Testis (tissue), 2 donors: ENCODE measurements around the gene RBM6.

ENCODE experiments used
- POLR2A ChIP-seq: fragments of 450-650 bp; IDR thresholded peaks from one replicate; pipeline ENCODE4 v1.6.1; 2017; ENCODE audit warnings: antibody characterized with exemption, mild to moderate bottlenecking, moderate library complexity
- TF ChIP-seq, protein P1 (sequence below), 3 experiments: fragments of 450-650 bp in 2 of 3; fragments of 200-600 bp in 1 of 3; sonication (generic) in 1 of 3; IDR thresholded peaks; one replicate each; pipeline ENCODE4 v1.5.1; 2016 to 2019; ENCODE audit warnings: antibody characterized with exemption in 3 of 3, mild to moderate bottlenecking in 2 of 3, moderate library complexity in 1 of 3

- TF ChIP-seq, protein P1, sequence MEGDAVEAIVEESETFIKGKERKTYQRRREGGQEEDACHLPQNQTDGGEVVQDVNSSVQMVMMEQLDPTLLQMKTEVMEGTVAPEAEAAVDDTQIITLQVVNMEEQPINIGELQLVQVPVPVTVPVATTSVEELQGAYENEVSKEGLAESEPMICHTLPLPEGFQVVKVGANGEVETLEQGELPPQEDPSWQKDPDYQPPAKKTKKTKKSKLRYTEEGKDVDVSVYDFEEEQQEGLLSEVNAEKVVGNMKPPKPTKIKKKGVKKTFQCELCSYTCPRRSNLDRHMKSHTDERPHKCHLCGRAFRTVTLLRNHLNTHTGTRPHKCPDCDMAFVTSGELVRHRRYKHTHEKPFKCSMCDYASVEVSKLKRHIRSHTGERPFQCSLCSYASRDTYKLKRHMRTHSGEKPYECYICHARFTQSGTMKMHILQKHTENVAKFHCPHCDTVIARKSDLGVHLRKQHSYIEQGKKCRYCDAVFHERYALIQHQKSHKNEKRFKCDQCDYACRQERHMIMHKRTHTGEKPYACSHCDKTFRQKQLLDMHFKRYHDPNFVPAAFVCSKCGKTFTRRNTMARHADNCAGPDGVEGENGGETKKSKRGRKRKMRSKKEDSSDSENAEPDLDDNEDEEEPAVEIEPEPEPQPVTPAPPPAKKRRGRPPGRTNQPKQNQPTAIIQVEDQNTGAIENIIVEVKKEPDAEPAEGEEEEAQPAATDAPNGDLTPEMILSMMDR (IDR thresholded peaks at IDR 0.05) = no peak
- TF ChIP-seq POLR2A = no peak
Measured at GRCh38 chr3:49910409-49911123, 29.4 kb upstream of the RBM6 start.
